Measurements from ENCODE around the gene RLIM.
A peak's percentile ranks its signal among the peaks of the same experiment; 100 is the strongest.

The RLIM gene

GRCh38 chrX:74536832-74537371, 77.5 kb downstream of the RLIM start:
- no peak for DNase-seq (ENCODE audit: low read depth in 1 of 2, low spot score in 1 of 2)

- peak in 1 of 2 donors; percentile 4 for DNase-seq (ENCODE audit: low read depth in 1 of 2, low spot score in 1 of 2)
These were observed 78.1 kb downstream of the RLIM start for GRCh38 chrX:74536152-74536831.

GRCh38 chrX:74535408-74536151, 78.8 kb downstream of the RLIM start:
- no peak for DNase-seq (ENCODE audit: low read depth in 1 of 2, low spot score in 1 of 2)

Measured in stimulated activated CD4-positive, alpha-beta T cell treated with anti-CD3 and anti-CD28 coated beads, Interleukin-15, amount 100 ng/mL, for 1 hour (primary cell).